ENCODE data around the gene PRKG1.

- TF ChIP-seq CTCF (conservative IDR thresholded peaks at IDR 0.05; ENCODE audit: low read length) (peak; percentile 41), EZH2phosphoT487 (IDR thresholded peaks at IDR 0.05; ENCODE audit: borderline replicate concordance) (no peak)
These were observed 294.7 kb downstream of the PRKG1 start for GRCh38 chr10:51368943-51369342.

Data from Loucy (cell line).